HepG2 (cell line): ENCODE measurements around the gene MTCH2. TPM values are rescaled to one million over a fixed set of nuclear protein-coding genes. Genes with fewer than 3 reads are reported as not detected.

Source experiments
- CENPT ChIP-seq: sonication (generic); formaldehyde crosslinking; IDR thresholded peaks from 2 replicates; pipeline ENCODE4 v1.8.0; 2022; ENCODE audit warnings: low read depth, mild to moderate bottlenecking, moderate library complexity, missing genetic modification reagents
- EP300 ChIP-seq, 3 experiments: sonication (generic) in 1 of 3; formaldehyde crosslinking in 1 of 3; IDR thresholded peaks; 2 replicates each; pipeline versions ENCODE4 v1.5.1 to v1.6.1; 2011 to 2020; ENCODE audit warnings: low read depth in 2 of 3, low read length in 2 of 3, borderline replicate concordance in 1 of 3, improper control_type of control experiment in 1 of 3, mild to moderate bottlenecking in 1 of 3, missing genetic modification reagents in 1 of 3, moderate library complexity in 1 of 3
- ETV6 ChIP-seq: sonication (generic); formaldehyde crosslinking; conservative IDR thresholded peaks from 2 replicates; pipeline ENCODE4 v1.4.0; 2020; ENCODE audit warnings: missing genetic modification reagents
- KLF11 ChIP-seq: IDR thresholded peaks from 2 replicates; pipeline ENCODE4 v1.6.1; 2016; ENCODE audit warnings: missing compliant biosample characterization
- MNT ChIP-seq: fragments of 450-650 bp; IDR thresholded peaks from 2 replicates; pipeline ENCODE4 v1.6.1; 2016
- MXD4 ChIP-seq: IDR thresholded peaks from 2 replicates; pipeline ENCODE4 v1.6.1; 2016; ENCODE audit warnings: mild to moderate bottlenecking, missing biosample characterization, missing genetic modification reagents
- SYNCRIP ChIP-seq: fragments of 200-400 bp; formaldehyde crosslinking; IDR thresholded peaks from 2 replicates; pipeline ENCODE4 v1.6.1; 2018; ENCODE audit warnings: mild to moderate bottlenecking, low read depth, low read length; ENCODE audit not compliant: insufficient read depth
- THYN1 ChIP-seq: sonication (generic); formaldehyde crosslinking; IDR thresholded peaks from 2 replicates; pipeline ENCODE4 v1.8.1; 2023; ENCODE audit warnings: low read depth, mild to moderate bottlenecking, moderate library complexity, missing genetic modification reagents, borderline replicate concordance
- ZNF737 ChIP-seq: sonication (generic); formaldehyde crosslinking; IDR thresholded peaks from 2 replicates; pipeline ENCODE4 v1.5.0; 2020; ENCODE audit warnings: missing genetic modification reagents, mild to moderate bottlenecking, borderline replicate concordance
- polyA plus RNA-seq, 8 experiments: library from polyadenylated mRNA; depleted of rRNA in 3 of 8; stranded (reverse) in 7 of 8; unstranded in 1 of 8; fragments of >200 nt; fragmentation: Illumina TruSeq in 4 of 8; extraction: Trizol in 4 of 8; gene quantifications; 2 replicates each; pipeline versions ENCODE4 v1.2.1 to v1.2.3, GENCODE V29; 2011 to 2016; ENCODE audit warnings: low read depth in 4 of 8, missing spikeins in 1 of 8, mixed read lengths in 1 of 8; ENCODE audit not compliant: insufficient read depth in 1 of 8
- total RNA-seq, 5 experiments: library from RNA; depleted of rRNA; stranded (reverse); fragments of >200 nt; fragmentation: Illumina TruSeq; extraction: Trizol; gene quantifications; 2 replicates each; pipeline ENCODE4 v1.2.3, GENCODE V29; 2016; ENCODE audit warnings: low read depth in 1 of 5
- TF ChIP-seq, protein P1 (sequence below), 2 experiments: sonication (generic) in 1 of 2; formaldehyde crosslinking in 1 of 2; IDR thresholded peaks; 2 replicates each; pipeline versions ENCODE4 v1.4.0 to v1.6.1; 2016 to 2020; ENCODE audit warnings: borderline replicate concordance in 1 of 2, low read depth in 1 of 2, mild to moderate bottlenecking in 1 of 2, missing genetic modification reagents in 1 of 2
- TF ChIP-seq, protein P2 (sequence below): sonication (generic); formaldehyde crosslinking; IDR thresholded peaks from 2 replicates; pipeline ENCODE4 v1.5.1; 2020; ENCODE audit warnings: mild to moderate bottlenecking, missing genetic modification reagents, borderline replicate concordance

MTCH2 gene
- total and polyA plus RNA-seq, 2 of the 13 experiments (the other 11 are each of a cell fraction or from before 2014, with no cell fraction given): 112 to 272 TPM

GRCh38 chr11:47578524-47579494 is 63.5 kb downstream of the MTCH2 start, which contains the start of the genes KBTBD4 and NDUFS3 (continued):
- TF ChIP-seq, protein P1, sequence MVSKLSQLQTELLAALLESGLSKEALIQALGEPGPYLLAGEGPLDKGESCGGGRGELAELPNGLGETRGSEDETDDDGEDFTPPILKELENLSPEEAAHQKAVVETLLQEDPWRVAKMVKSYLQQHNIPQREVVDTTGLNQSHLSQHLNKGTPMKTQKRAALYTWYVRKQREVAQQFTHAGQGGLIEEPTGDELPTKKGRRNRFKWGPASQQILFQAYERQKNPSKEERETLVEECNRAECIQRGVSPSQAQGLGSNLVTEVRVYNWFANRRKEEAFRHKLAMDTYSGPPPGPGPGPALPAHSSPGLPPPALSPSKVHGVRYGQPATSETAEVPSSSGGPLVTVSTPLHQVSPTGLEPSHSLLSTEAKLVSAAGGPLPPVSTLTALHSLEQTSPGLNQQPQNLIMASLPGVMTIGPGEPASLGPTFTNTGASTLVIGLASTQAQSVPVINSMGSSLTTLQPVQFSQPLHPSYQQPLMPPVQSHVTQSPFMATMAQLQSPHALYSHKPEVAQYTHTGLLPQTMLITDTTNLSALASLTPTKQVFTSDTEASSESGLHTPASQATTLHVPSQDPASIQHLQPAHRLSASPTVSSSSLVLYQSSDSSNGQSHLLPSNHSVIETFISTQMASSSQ (IDR thresholded peaks at IDR 0.05; ENCODE audit: low read depth): no peak; the same call in 1 of the 2 replicates
- TF ChIP-seq, protein P1 (CRISPR knock-in tag; IDR thresholded peaks at IDR 0.05; ENCODE audit: borderline replicate concordance): peak; percentile 79
- TF ChIP-seq ETV6 (peak; percentile 93), CENPT (no peak), EP300 (IDR thresholded peaks at IDR 0.05; ENCODE audit: low read depth in 2 of 2, low read length in 2 of 2) (peak in 1 of 2 experiments; percentile 55; a peak in 2 of 4 replicates), EP300 (CRISPR knock-in tag; IDR thresholded peaks at IDR 0.05; ENCODE audit: borderline replicate concordance) (peak; percentile 72), MXD4 (CRISPR knock-in tag) (peak; percentile 65; the same call in 1 of the 2 replicates), KLF11 (CRISPR knock-in tag) (peak; percentile 92), MNT (peak; percentile 49; the same call in 1 of the 2 replicates), THYN1 (no peak), ZNF737 (CRISPR knock-in tag) (0 out of 2 replicates have a peak, but pooled peaks have one; percentile 23), SYNCRIP (no peak)
- TF ChIP-seq, protein P2, sequence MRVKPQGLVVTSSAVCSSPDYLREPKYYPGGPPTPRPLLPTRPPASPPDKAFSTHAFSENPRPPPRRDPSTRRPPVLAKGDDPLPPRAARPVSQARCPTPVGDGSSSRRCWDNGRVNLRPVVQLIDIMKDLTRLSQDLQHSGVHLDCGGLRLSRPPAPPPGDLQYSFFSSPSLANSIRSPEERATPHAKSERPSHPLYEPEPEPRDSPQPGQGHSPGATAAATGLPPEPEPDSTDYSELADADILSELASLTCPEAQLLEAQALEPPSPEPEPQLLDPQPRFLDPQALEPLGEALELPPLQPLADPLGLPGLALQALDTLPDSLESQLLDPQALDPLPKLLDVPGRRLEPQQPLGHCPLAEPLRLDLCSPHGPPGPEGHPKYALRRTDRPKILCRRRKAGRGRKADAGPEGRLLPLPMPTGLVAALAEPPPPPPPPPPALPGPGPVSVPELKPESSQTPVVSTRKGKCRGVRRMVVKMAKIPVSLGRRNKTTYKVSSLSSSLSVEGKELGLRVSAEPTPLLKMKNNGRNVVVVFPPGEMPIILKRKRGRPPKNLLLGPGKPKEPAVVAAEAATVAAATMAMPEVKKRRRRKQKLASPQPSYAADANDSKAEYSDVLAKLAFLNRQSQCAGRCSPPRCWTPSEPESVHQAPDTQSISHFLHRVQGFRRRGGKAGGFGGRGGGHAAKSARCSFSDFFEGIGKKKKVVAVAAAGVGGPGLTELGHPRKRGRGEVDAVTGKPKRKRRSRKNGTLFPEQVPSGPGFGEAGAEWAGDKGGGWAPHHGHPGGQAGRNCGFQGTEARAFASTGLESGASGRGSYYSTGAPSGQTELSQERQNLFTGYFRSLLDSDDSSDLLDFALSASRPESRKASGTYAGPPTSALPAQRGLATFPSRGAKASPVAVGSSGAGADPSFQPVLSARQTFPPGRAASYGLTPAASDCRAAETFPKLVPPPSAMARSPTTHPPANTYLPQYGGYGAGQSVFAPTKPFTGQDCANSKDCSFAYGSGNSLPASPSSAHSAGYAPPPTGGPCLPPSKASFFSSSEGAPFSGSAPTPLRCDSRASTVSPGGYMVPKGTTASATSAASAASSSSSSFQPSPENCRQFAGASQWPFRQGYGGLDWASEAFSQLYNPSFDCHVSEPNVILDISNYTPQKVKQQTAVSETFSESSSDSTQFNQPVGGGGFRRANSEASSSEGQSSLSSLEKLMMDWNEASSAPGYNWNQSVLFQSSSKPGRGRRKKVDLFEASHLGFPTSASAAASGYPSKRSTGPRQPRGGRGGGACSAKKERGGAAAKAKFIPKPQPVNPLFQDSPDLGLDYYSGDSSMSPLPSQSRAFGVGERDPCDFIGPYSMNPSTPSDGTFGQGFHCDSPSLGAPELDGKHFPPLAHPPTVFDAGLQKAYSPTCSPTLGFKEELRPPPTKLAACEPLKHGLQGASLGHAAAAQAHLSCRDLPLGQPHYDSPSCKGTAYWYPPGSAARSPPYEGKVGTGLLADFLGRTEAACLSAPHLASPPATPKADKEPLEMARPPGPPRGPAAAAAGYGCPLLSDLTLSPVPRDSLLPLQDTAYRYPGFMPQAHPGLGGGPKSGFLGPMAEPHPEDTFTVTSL: 0 out of 2 replicates have a peak, but pooled peaks have one; percentile 5
